Hepatic stellate cell (primary cell): ENCODE results near the gene RASA4.
"Not testable (repeated sequence)": the region's sequence is repeated elsewhere in the genome, so short reads cannot be mapped to it uniquely, and the experiment has no call there.

Experiments
- DNase-seq: peaks from one replicate; pipeline ENCODE4 v3.0.0; 2011; ENCODE audit warnings: low spot score

RASA4 gene

GRCh38 chr7:102616507-102617125, at the start of gene RASA4:
TSS of gene RASA4 (minus strand) at chr7:102616756. CDS start at chr7:102616689, 67 bp downstream.
- not testable (repeated sequence) for DNase-seq

GRCh38 chr7:102664765-102665164, 48.2 kb upstream of the RASA4 start:
- not testable (repeated sequence) for DNase-seq

- not testable (repeated sequence) for DNase-seq
Measured at GRCh38 chr7:102649924-102650323, 33.4 kb upstream of the RASA4 start, which contains the start of gene SPDYE2B. TSS of gene SPDYE2B (plus strand) at chr7:102650319. CDS start at chr7:102652349, 2,030 bp downstream.

- DNase-seq, result not testable (repeated sequence)
Measured at GRCh38 chr7:102647813-102648212, 31.3 kb upstream of the RASA4 start.

GRCh38 chr7:102643404-102643803, 26.8 kb upstream of the RASA4 start:
- not testable (repeated sequence) for DNase-seq

- DNase-seq, result not testable (repeated sequence)
Measured at GRCh38 chr7:102642691-102643090, 26.1 kb upstream of the RASA4 start, which contains the start of gene UPK3BL1. TSS of gene UPK3BL1 (minus strand) at chr7:102642791. CDS start at chr7:102642741, 50 bp downstream.

- DNase-seq, result not testable (repeated sequence)
Measured at GRCh38 chr7:102638848-102639247, 22.3 kb upstream of the RASA4 start.

GRCh38 chr7:102636956-102637355, 20.4 kb upstream of the RASA4 start:
- DNase-seq, result not testable (repeated sequence)

- DNase-seq, result not testable (repeated sequence)
Measured at GRCh38 chr7:102635354-102635753, 18.8 kb upstream of the RASA4 start.

GRCh38 chr7:102634299-102634698, 17.7 kb upstream of the RASA4 start:
- DNase-seq, result not testable (repeated sequence)

GRCh38 chr7:102630622-102631021, 14.1 kb upstream of the RASA4 start:
- DNase-seq, result not testable (repeated sequence)

GRCh38 chr7:102627271-102627904, 10.8 kb upstream of the RASA4 start:
- not testable (repeated sequence) for DNase-seq

- DNase-seq, result not testable (repeated sequence)
Measured at GRCh38 chr7:102618122-102618521, 1.6 kb upstream of the RASA4 start.

- not testable (repeated sequence) for DNase-seq
Measured at GRCh38 chr7:102615930-102616329, 626 bp downstream of the RASA4 start.

GRCh38 chr7:102614873-102615272, 1.7 kb downstream of the RASA4 start:
- DNase-seq, result not testable (repeated sequence)

- DNase-seq, result not testable (repeated sequence)
Measured at GRCh38 chr7:102614346-102614697, 2.2 kb downstream of the RASA4 start.

- not testable (repeated sequence) for DNase-seq
Measured at GRCh38 chr7:102613575-102614345, 2.8 kb downstream of the RASA4 start.

- not testable (repeated sequence) for DNase-seq
Measured at GRCh38 chr7:102611675-102612325, 4.8 kb downstream of the RASA4 start.

GRCh38 chr7:102611013-102611674, 5.4 kb downstream of the RASA4 start:
- not testable (repeated sequence) for DNase-seq

GRCh38 chr7:102610441-102610840, 6.1 kb downstream of the RASA4 start:
- not testable (repeated sequence) for DNase-seq

GRCh38 chr7:102609734-102610133, 6.8 kb downstream of the RASA4 start:
- DNase-seq, result not testable (repeated sequence)
